ENCODE measurements around the gene FRA10AC1.
"Not testable (repeated sequence)": the region's sequence is repeated elsewhere in the genome, so short reads cannot be mapped to it uniquely, and the experiment has no call there.

Gene FRA10AC1

GRCh38 chr10:93703066-93703465 is 674 bp upstream of the FRA10AC1 start:
- DNase-seq (ENCODE audit: low spot score): no peak

DNA sequence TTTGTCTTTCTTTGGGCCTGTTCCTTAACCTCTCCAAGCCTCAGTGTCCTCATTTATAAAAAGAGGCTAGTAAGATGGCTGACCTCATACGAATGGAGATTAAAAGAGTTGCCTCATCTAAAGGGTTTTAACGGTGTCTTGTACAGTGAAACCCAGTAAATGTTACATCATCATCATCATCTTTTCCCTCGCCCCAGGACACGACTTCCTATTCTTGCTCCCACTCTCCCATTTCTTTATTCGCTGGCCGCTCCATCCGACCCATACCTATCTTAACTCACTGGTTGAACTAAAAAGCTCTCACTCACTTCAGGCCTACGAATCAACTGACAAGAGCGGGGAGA is 554 bp downstream of the FRA10AC1 start:
- no peak for DNase-seq (ENCODE audit: low spot score)

GRCh38 chr10:93697207-93697606 is 5.2 kb downstream of the FRA10AC1 start:
- no peak for DNase-seq (ENCODE audit: low spot score)

DNA sequence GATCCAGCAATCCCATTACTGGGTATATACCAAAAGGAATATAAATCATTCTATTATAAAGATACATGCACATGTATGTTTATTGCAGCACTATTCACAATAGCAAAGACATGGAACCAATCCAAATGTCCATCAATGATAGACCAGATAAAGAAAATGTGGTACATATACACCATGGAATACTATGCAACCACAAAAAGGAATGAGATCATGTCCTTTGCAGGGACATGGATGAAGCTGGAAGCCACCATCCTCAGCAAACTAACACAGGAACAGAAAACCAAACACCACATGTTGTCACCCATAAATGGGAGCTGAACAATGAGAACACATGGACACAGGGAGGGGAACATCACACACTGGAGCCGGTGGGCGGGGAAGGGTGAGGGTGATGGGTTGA is 5.8 kb downstream of the FRA10AC1 start:
- DNase-seq (ENCODE audit: low spot score): not testable (repeated sequence)

- DNase-seq (ENCODE audit: low spot score): no peak
Observed at GRCh38 chr10:93695740-93696139, 6.7 kb downstream of the FRA10AC1 start.

DNA sequence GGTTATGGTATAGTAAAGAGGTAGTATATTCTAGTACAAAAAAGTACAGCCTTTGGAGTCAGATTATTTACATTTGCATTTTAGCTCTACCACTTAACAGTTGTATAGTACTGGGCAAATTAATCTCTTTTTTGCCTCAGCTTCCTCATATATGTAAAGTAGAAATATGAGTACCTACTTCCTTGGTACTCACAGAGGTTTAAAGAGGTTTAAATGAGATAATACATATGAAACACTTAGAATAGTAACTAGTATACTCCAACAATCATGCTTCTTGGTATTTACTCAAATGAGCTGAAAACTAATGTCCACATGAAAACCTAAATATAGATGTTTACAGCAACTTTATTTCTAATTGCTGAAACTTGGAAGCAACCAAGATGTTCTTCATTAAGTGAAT is 14.7 kb downstream of the FRA10AC1 start:
- DNase-seq (ENCODE audit: low spot score): no peak

- no peak for DNase-seq (ENCODE audit: low spot score)
Observed at GRCh38 chr10:93680412-93681047, 21.9 kb downstream of the FRA10AC1 start.

DNA sequence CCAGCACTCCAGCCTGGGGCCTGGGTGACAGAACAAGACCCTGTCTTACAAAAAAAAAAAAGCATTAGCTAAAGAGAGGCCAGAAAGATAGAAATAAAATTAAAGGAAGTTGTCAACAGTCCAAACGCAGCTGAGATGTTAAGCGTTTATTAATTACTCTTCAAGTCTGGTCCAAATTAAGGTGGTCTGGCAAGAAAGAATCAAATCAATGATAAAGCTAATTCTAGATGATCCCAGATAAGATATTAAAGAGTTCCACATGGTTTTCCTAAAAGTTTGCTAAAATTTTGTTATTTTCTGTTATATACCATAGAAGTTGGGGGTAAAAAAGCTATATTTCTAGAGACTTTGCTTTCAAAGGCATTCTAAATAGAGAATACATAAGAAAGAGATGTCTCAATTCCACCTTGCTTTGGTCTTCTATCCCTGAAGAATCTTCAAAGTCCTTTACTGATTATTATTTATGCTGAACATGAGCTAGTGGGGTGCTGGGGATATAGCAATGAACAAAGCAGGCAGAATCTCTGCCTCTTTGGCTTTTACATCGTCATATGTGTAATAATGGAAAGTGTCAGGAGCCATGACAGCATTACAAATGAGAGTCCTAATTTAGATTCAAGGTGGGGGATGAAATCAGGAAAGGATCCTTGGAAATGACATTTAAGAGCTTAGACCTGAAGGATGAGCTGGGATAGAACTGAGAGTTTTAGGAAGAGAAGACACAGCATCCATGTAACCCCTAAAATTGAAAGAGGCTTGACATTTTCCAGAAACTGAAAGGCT is 23.4 kb downstream of the FRA10AC1 start:
- no peak for DNase-seq (ENCODE audit: low spot score)

GRCh38 chr10:93678386-93678785 is 24.0 kb downstream of the FRA10AC1 start:
- DNase-seq (ENCODE audit: low spot score): no peak

DNA sequence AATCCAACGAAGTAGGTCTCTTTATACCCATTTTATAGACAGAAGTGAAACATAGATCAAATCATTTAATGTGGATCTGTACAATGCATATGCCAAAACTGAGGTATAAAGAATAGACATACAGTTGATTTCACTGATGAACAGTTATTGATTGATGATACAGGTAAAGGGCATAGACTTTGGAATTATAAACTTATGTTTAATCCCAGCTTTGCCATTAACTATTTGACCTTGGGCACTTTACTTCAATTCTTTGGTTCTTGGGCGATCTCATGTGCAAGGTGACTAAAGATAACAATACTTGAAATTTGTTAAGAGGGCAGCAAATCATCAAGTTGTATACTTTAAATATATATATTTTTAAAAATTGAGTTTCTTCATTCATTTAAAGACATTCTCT is 28.6 kb downstream of the FRA10AC1 start:
- no peak for DNase-seq (ENCODE audit: low spot score)

- DNase-seq (ENCODE audit: low spot score): no peak
Observed at GRCh38 chr10:93672890-93673289, 29.5 kb downstream of the FRA10AC1 start.

GRCh38 chr10:93672022-93672678 is 30.2 kb downstream of the FRA10AC1 start:
- no peak for DNase-seq (ENCODE audit: low spot score)

- no peak for DNase-seq (ENCODE audit: low spot score)
Observed at GRCh38 chr10:93671042-93671441, 31.4 kb downstream of the FRA10AC1 start.

DNA sequence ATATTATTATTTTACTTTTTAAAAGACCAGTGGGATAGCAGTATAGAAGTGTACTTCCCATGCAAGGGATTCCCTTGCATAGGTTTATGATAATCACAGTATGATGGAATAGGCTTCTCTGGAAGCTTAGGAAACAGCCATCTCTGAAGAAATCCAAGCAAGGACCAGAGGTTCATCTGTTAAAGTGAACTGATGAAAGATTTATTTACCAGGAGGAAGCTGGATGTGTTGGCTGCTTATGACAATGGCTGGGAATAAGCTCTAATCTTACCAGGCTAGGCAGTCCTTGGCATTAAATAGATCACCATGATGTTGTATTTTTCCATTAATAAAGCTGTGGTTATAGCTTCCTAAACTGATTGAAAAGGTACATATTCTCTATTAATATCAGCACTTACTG is 32.0 kb downstream of the FRA10AC1 start:
- no peak for DNase-seq (ENCODE audit: low spot score)

DNA sequence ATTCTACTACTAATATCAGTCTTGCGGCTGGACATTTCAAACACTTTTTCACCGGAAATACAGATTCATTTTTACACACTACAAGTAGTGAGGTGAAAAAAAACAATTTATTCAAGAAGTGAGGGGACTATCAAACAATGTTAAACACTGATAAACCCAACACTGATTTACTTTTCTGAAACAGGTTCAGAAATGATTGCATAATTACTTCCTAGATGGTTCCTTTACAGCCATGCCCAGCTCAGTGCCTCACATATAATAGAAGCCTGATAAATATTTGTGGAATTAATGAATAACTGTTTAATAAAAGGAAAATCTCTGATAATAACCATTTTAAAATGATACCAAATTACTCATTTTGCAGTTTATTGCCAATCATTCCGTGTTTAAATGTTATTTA is 34.6 kb downstream of the FRA10AC1 start:
- no peak for DNase-seq (ENCODE audit: low spot score)

- DNase-seq (ENCODE audit: low spot score): no peak
Observed at GRCh38 chr10:93666030-93666429, 36.4 kb downstream of the FRA10AC1 start.

DNA sequence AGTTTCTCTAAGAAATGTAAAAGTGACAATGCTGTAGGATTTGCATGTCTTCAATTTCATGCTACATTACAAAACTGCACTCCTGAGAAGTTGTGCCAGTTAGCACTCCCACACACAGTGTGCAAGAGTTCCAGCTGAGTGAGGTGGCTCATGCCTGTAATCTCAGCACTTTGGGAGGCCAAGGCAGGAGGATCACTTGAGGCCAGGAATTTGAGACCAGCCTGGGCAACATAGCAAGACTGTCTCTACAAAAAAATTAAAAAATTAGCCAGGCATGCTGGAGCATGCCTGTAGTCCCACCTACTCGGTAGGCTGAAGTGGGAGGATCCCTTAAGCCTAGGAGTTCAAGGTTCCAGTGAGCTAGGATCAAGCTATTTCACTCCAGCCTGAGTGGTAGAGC is 44.6 kb downstream of the FRA10AC1 start:
- DNase-seq (ENCODE audit: low spot score): no peak

GRCh38 chr10:93656155-93656554 is 46.2 kb downstream of the FRA10AC1 start:
- DNase-seq (ENCODE audit: low spot score): no peak

- DNase-seq (ENCODE audit: low spot score): no peak
Observed at GRCh38 chr10:93654201-93654600, 48.2 kb downstream of the FRA10AC1 start.

DNA sequence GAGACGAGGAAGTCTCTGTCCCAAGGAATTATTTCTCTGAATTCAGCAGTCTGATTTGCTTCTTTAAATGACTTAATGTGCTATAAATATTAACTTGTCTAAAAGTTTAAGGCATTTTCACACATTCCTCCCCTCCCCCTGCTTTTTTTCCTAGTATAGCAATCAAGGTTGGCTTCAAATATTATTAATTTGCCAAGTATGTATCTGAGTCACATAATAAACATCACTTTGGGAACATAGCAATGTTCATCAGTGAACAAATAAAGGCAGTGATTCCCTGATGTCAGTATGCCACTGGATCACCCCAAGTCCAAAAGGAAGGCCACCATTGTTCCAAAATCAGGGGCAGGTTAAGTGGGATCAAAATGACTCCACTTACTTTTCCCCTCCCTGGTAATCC is 49.5 kb downstream of the FRA10AC1 start:
- no peak for DNase-seq (ENCODE audit: low spot score)

- no peak for DNase-seq (ENCODE audit: low spot score)
Observed at GRCh38 chr10:93639791-93640190, 62.6 kb downstream of the FRA10AC1 start.

DNA sequence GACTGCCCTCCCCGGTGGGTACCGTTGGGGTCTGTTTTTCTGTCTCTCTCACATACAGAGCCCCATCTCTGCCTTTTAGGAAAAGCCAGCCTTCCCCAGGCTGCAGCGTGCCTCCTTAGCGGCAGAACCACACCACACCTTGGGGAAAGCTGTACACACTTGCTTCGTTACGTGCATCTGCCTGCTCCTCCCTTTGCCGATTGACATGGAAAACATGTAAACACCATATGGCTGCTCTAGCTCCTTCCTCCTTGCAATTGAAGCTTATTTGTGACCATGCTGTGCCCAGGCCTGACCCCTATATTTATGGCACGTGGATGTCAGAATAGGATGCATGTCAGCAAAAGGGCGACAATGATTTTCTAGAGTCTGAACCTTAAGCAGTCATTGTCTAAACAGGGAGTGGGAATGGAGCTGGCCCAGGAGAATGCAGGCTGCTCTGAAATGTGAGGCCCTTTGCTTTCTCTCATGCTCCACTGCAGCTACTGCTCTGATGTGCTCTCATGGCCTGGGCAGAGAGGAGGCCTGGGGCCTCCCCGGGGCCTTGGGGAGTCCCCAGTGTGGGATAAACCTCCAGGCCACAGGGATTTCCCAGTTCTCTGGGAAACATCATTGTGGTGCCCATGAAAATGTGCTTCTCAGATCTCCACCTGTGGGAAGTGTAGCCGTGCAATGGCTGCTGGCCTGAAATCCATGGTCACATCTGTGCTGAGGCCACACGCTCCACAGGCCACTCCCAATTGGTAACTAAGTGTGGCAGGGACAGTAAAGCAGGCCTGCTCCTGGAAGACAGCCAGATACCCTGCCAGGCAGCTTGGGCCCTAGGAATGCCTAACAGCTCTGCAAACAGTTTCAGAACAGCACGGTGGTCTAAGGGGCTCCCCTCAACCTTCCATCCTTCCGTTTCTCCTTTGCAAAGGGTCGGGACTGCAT is 71.5 kb downstream of the FRA10AC1 start:
- no peak for DNase-seq (ENCODE audit: low spot score)

Data from HuH-7.5 (cell line).